Cardiac fibroblast (primary cell): Measurements from ENCODE around the gene FURIN.
"Not testable (repeated sequence)": the region's sequence is repeated elsewhere in the genome, so short reads cannot be mapped to it uniquely, and the experiment has no call there.

Source experiments
- DNase-seq, 2 donors: peaks; one replicate each; pipeline versions ENCODE4 v3.0.0 to v3.0.0-alpha.2; 2010; ENCODE audit warnings: low read depth in 2 of 2
- H3K4me3 ChIP-seq, 2 donors: replicated peaks in 1 of 2; 1 replicate in 1 of 2; 2 replicates in 1 of 2; pipeline ENCODE4 v1.5.1; 2011; ENCODE audit warnings: low read depth in 2 of 2, low read length in 2 of 2, mild to moderate bottlenecking in 2 of 2, moderate library complexity in 1 of 2
- TF ChIP-seq, protein P1 (sequence below): IDR thresholded peaks from one replicate; pipeline ENCODE4 v1.5.1; 2011; ENCODE audit warnings: low read depth, mild to moderate bottlenecking, low read length, inconsistent platforms

Gene FURIN

DNA sequence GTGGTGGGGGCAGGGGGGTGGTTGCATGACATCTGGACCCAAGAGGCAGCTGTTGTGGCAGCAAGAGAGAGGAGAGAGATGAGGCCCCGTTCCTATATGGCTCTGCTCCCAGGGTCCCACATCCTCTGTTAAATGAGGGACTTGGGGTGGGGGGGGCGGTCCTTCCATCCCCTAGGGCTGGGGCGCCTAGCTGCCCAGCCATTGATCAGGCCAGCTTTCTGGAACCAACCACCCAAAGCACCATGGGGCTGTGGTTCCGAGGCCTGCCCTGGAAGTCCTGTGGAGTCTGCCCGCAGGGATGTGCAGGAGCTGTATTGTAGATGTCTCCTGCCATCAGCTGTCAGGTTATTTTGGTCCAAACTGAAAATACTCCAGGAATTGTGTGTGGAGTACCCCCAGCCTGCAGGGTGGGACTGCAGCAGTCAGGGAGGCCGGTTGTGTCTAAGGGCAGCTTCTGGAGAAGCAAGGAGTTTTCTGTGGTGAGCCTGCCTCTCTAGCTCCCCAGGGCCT lies 5.2 kb downstream of the FURIN start:
- DNase-seq: no peak
- TF ChIP-seq, protein P1, sequence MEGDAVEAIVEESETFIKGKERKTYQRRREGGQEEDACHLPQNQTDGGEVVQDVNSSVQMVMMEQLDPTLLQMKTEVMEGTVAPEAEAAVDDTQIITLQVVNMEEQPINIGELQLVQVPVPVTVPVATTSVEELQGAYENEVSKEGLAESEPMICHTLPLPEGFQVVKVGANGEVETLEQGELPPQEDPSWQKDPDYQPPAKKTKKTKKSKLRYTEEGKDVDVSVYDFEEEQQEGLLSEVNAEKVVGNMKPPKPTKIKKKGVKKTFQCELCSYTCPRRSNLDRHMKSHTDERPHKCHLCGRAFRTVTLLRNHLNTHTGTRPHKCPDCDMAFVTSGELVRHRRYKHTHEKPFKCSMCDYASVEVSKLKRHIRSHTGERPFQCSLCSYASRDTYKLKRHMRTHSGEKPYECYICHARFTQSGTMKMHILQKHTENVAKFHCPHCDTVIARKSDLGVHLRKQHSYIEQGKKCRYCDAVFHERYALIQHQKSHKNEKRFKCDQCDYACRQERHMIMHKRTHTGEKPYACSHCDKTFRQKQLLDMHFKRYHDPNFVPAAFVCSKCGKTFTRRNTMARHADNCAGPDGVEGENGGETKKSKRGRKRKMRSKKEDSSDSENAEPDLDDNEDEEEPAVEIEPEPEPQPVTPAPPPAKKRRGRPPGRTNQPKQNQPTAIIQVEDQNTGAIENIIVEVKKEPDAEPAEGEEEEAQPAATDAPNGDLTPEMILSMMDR: no peak
- H3K4me3 ChIP-seq: peak overlapping the region in 1 of 2 donors; percentile 67

DNA sequence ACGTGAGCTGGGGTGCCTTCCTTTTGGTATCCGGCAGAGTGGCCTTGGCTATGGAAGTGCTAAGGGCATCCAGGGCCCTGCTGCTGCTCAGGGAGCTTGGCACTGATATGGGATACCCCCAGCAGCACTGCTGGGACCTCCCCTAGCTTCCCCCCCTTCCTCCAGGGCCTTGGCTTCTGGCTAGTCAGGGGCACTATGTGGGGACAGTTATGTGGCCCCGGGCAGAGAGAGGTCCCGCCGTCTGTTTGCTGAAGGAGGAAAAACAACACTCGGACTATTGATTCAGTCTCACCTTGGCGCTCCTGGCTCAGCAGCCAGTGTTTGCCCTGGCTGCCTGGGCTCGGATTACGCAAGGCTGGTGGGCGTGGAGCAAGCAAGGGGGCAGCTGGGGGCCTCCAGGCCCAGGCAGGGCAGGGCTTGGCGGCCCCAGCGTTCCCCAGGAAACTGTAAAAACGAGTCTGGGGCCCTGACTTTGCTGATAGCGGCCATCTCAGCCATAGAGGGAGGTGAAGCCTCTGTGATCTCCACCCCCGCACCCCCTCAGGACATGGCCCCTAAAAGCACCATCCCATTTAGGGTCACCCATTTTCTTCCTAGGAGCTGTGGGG lies 5.7 kb downstream of the FURIN start:
- TF ChIP-seq, protein P1: no peak
- DNase-seq: peak in 1 of 2 donors; percentile 35
- peak overlapping the region in 1 of 2 donors; percentile 67 for H3K4me3 ChIP-seq

DNA sequence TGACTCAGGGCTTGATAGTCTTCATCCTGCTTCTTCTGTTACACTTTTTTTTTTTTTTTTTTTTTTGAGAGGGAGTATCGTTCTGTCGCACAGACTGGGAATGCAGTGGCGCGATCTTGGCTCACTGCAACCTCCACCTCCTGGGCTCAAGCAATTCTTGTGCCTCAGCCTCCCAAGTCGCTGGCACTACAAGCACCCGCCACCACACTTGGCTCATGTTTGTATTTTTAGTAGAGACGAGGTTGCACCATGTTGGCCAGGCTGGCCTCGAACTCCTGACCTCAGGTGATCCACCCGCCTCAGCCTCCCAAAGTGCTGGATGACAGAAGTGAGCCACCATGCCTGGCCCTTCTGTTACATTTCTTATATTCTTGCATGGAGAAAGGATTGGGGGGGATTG lies 6.6 kb downstream of the FURIN start:
- not testable (repeated sequence) for H3K4me3 ChIP-seq, DNase-seq

DNA sequence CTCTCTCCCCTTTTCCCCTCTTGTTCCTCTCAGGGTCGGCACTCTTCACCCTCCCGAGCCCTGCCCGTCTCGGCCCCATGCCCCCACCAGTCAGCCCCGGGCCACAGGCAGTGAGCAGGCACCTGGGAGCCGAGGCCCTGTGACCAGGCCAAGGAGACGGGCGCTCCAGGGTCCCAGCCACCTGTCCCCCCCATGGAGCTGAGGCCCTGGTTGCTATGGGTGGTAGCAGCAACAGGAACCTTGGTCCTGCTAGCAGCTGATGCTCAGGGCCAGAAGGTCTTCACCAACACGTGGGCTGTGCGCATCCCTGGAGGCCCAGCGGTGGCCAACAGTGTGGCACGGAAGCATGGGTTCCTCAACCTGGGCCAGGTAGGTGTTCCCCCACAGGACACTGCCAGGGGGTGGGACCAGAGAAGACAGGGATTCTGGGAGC lies 7.2 kb downstream of the FURIN start:
- DNase-seq: no peak
- TF ChIP-seq, protein P1: no peak
- no peak overlapping the region for H3K4me3 ChIP-seq

DNA sequence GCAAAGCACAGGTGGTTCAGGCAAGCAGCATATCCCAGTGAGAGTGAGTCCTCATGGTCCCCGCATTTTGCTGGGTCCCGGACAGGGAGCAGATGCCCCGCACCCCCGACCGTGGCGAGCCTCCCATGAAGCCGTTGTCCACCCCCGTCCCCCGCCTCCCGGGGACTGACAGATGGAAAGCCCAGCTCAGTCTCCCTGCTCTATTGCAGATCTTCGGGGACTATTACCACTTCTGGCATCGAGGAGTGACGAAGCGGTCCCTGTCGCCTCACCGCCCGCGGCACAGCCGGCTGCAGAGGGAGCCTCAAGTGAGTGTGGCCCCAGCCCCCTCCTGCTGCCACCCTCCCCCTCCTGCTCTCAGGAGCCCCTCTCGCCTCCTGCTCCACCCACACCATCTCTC lies 7.7 kb downstream of the FURIN start:
- no peak for DNase-seq
- H3K4me3 ChIP-seq: no peak overlapping the region
- TF ChIP-seq, protein P1: no peak

DNA sequence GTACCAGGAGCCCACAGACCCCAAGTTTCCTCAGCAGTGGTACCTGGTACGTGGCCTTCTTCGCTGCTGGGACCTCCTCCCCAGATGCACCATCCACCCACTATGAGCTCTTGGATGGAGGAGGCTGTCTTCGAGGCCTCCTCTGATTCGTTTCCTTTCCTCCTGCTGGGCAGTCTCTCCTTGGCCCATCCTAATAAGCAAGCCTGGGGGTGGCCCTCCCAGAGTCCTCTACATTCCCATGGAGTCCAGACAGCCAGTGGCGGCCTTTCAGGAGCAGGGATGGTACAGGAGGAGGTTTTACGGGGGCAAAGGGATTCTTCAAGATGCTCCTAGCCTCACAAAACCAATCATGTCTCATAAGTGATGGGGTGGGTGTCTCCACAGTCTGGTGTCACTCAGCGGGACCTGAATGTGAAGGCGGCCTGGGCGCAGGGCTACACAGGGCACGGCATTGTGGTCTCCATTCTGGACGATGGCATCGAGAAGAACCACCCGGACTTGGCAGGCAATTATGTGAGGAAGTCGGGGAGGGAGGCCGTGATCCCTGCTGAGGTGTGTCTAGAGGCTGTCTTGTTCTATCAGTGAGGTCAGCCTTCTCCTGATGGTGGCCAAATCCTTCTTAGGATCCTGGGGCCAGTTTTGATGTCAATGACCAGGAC lies 8.3 kb downstream of the FURIN start:
- no peak overlapping the region for H3K4me3 ChIP-seq
- TF ChIP-seq, protein P1: no peak
- no peak for DNase-seq

DNA sequence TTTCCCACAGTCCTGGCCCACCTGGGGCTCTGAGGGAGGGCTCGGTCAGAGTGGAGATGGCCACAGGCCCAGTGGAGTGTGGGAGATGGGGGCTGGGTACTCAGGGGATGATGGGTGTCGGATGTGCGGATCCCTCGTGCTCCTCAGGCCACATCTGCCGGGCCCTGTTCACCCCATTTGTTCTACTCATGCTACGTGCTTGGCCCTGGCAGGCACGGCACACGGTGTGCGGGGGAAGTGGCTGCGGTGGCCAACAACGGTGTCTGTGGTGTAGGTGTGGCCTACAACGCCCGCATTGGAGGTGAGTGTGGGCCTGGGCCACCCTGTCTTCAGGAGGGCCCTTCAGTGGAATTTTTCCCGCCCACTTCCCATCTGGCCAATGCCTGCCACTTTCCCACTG lies 8.9 kb downstream of the FURIN start:
- DNase-seq: no peak
- H3K4me3 ChIP-seq: no peak overlapping the region
- TF ChIP-seq, protein P1: no peak
